Esophagus muscularis mucosa (tissue), 3 donors: Measurements from ENCODE around the gene ZNG1C.
"Not testable (repeated sequence)": the region's sequence is repeated elsewhere in the genome, so short reads cannot be mapped to it uniquely, and the experiment has no call there.

Experiments used
- POLR2A ChIP-seq: fragments of 450-650 bp; IDR thresholded peaks from one replicate; pipeline ENCODE4 v1.6.1; 2017; ENCODE audit warnings: antibody characterized with exemption, moderate library complexity, mild to moderate bottlenecking, low read depth
- POLR2AphosphoS5 ChIP-seq, 2 donors: sonication (generic); formaldehyde crosslinking; IDR thresholded peaks; one replicate each; pipeline ENCODE4 v1.6.1; 2017; ENCODE audit warnings: antibody characterized with exemption in 2 of 2
- TF ChIP-seq, protein P1 (sequence below), 3 experiments: fragments of 200-600 bp in 2 of 3; fragments of 450-650 bp in 1 of 3; sonication (generic) in 2 of 3; IDR thresholded peaks; one replicate each; pipeline ENCODE4 v1.5.1; 2017 to 2019; ENCODE audit warnings: antibody characterized with exemption in 3 of 3, mild to moderate bottlenecking in 2 of 3, moderate library complexity in 1 of 3

- TF ChIP-seq, protein P1, sequence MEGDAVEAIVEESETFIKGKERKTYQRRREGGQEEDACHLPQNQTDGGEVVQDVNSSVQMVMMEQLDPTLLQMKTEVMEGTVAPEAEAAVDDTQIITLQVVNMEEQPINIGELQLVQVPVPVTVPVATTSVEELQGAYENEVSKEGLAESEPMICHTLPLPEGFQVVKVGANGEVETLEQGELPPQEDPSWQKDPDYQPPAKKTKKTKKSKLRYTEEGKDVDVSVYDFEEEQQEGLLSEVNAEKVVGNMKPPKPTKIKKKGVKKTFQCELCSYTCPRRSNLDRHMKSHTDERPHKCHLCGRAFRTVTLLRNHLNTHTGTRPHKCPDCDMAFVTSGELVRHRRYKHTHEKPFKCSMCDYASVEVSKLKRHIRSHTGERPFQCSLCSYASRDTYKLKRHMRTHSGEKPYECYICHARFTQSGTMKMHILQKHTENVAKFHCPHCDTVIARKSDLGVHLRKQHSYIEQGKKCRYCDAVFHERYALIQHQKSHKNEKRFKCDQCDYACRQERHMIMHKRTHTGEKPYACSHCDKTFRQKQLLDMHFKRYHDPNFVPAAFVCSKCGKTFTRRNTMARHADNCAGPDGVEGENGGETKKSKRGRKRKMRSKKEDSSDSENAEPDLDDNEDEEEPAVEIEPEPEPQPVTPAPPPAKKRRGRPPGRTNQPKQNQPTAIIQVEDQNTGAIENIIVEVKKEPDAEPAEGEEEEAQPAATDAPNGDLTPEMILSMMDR (IDR thresholded peaks at IDR 0.05) = not testable (repeated sequence)
- TF ChIP-seq POLR2A; POLR2AphosphoS5 (IDR thresholded peaks at IDR 0.05): not testable (repeated sequence)
Observed at GRCh38 chr9:68329106-68329505, 87.3 kb downstream of the ZNG1C start.
